Gastrocnemius medialis (tissue), 4 donors: ENCODE measurements around the gene SASH1.

Experiments
- POLR2A ChIP-seq, 2 donors: fragments of 450-650 bp; IDR thresholded peaks; one replicate each; pipeline ENCODE4 v1.6.1; 2017; ENCODE audit warnings: antibody characterized with exemption in 2 of 2, mild to moderate bottlenecking in 2 of 2, moderate library complexity in 2 of 2
- TF ChIP-seq, protein P1 (sequence below), 5 experiments: fragments of 450-650 bp in 3 of 5; fragments of 200-600 bp in 2 of 5; sonication (generic) in 2 of 5; IDR thresholded peaks in 4 of 5; conservative IDR thresholded peaks in 1 of 5; 1 replicate in 4 of 5; 2 replicates in 1 of 5; pipeline ENCODE4 v1.5.1; 2016 to 2019; ENCODE audit warnings: antibody characterized with exemption in 5 of 5, mild to moderate bottlenecking in 3 of 5, moderate library complexity in 3 of 5

GRCh38 chr6:148401571-148401970 is 58.9 kb downstream of the SASH1 start:
- TF ChIP-seq, protein P1, sequence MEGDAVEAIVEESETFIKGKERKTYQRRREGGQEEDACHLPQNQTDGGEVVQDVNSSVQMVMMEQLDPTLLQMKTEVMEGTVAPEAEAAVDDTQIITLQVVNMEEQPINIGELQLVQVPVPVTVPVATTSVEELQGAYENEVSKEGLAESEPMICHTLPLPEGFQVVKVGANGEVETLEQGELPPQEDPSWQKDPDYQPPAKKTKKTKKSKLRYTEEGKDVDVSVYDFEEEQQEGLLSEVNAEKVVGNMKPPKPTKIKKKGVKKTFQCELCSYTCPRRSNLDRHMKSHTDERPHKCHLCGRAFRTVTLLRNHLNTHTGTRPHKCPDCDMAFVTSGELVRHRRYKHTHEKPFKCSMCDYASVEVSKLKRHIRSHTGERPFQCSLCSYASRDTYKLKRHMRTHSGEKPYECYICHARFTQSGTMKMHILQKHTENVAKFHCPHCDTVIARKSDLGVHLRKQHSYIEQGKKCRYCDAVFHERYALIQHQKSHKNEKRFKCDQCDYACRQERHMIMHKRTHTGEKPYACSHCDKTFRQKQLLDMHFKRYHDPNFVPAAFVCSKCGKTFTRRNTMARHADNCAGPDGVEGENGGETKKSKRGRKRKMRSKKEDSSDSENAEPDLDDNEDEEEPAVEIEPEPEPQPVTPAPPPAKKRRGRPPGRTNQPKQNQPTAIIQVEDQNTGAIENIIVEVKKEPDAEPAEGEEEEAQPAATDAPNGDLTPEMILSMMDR (IDR thresholded peaks at IDR 0.05 in 4 of 5, conservative IDR thresholded peaks at IDR 0.05 in 1 of 5), result no peak
- no peak for TF ChIP-seq POLR2A (IDR thresholded peaks at IDR 0.05)
